IMR-90 (cell line): Measurements from ENCODE around the gene VAV1. TPM values are rescaled to one million over a fixed set of nuclear protein-coding genes. Genes with fewer than 3 reads are reported as not detected.

ENCODE experiments used
- ATAC-seq: fragments of 200-7000 bp; cut with Tn5 transposase; 2 replicates; pipeline ENCODE4 v1.9.1; 2020; ENCODE audit warnings: low read depth, mild to moderate bottlenecking, moderate library complexity
- BruUV-seq: library from RNA; stranded (reverse); fragments of 400-500 nt; replicated peaks from 2 replicates; lab custom pipeline; 2021; lab: Mats Ljungman, UMichigan
- CTCF ChIA-PET: fragments of 300-600 bp; formaldehyde crosslinking; extraction: SDS; loops from one replicate; lab custom pipeline; 2021; ENCODE audit warnings: antibody characterized with exemption; lab: Yijun Ruan, JAX
- POLR2A ChIA-PET: fragments of 300-600 bp; sonication (Branson Sonifier 250); formaldehyde crosslinking; loops from one replicate; lab custom pipeline; 2022; ENCODE audit warnings: antibody characterized with exemption; ENCODE audit not compliant: unreplicated experiment; lab: Charles Lee
- DNase-seq: peaks from one replicate; pipeline ENCODE4 v3.0.0; 2013
- H2AFZ ChIP-seq: replicated peaks from 2 replicates; pipeline ENCODE3; 2013; ENCODE audit warnings: low read length, mild to moderate bottlenecking; ENCODE audit not compliant: poor library complexity
- H2AK5ac ChIP-seq: 2 replicates; pipeline ENCODE4 v1.6.1; 2013; ENCODE audit warnings: low read depth, low read length, inconsistent platforms
- H2AK9ac ChIP-seq: replicated peaks from 2 replicates; pipeline ENCODE3; 2013; ENCODE audit warnings: mild to moderate bottlenecking, low read depth, low read length, moderate library complexity; ENCODE audit not compliant: poor library complexity
- H2BK120ac ChIP-seq: 2 replicates; pipeline ENCODE4 v1.6.1; 2013; ENCODE audit warnings: low read depth, low read length, inconsistent platforms
- H2BK15ac ChIP-seq: 3 replicates; pipeline ENCODE4 v1.6.1; 2013; ENCODE audit warnings: low read depth, low read length, inconsistent platforms
- H2BK20ac ChIP-seq: 2 replicates; pipeline ENCODE4 v1.6.1; 2013; ENCODE audit warnings: low read depth, mild to moderate bottlenecking, inconsistent platforms, low read length, moderate library complexity
- H2BK5ac ChIP-seq: 2 replicates; pipeline ENCODE4 v1.6.1; 2013; ENCODE audit warnings: mild to moderate bottlenecking, low read depth, low read length, inconsistent platforms; ENCODE audit not compliant: poor library complexity, severe bottlenecking
- H3K14ac ChIP-seq: replicated peaks from 2 replicates; pipeline ENCODE4 v1.6.1; 2013; ENCODE audit warnings: low read depth, low read length, inconsistent platforms
- H3K18ac ChIP-seq: 2 replicates; pipeline ENCODE4 v1.6.1; 2013; ENCODE audit warnings: low read depth, low read length, control low read depth
- H3K23ac ChIP-seq: 2 replicates; pipeline ENCODE4 v1.6.1; 2013; ENCODE audit warnings: low read depth, low read length, inconsistent platforms
- H3K27ac ChIP-seq: 2 replicates; pipeline ENCODE4 v1.5.1; 2013; ENCODE audit warnings: mild to moderate bottlenecking, control low read depth, low read length; ENCODE audit not compliant: insufficient read depth
- H3K27me3 ChIP-seq: 2 replicates; pipeline ENCODE4 v1.6.1; 2013; ENCODE audit warnings: low read length; ENCODE audit not compliant: control insufficient read depth, insufficient read depth
- H3K36me3 ChIP-seq: 2 replicates; pipeline ENCODE4 v1.6.1; 2013; ENCODE audit warnings: low read length, mixed read lengths; ENCODE audit not compliant: control insufficient read depth, insufficient read depth
- H3K4ac ChIP-seq: 2 replicates; pipeline ENCODE4 v1.6.1; 2013; ENCODE audit warnings: low read depth, low read length, inconsistent platforms
- H3K4me1 ChIP-seq: 2 replicates; pipeline ENCODE4 v1.6.1; 2013; ENCODE audit warnings: low read length, mixed read lengths; ENCODE audit not compliant: control insufficient read depth, insufficient read depth
- H3K4me2 ChIP-seq: 2 replicates; pipeline ENCODE4 v1.6.1; 2013; ENCODE audit warnings: low read depth, mild to moderate bottlenecking, control low read depth, low read length, moderate library complexity
- H3K4me3 ChIP-seq: 2 replicates; pipeline ENCODE4 v1.5.1; 2013; ENCODE audit warnings: low read depth, mild to moderate bottlenecking, control low read depth, low read length, moderate library complexity; ENCODE audit not compliant: insufficient read depth
- H3K56ac ChIP-seq: 2 replicates; pipeline ENCODE4 v1.6.1; 2013; ENCODE audit warnings: low read length, inconsistent platforms; ENCODE audit not compliant: insufficient read depth; ENCODE audit errors: extremely low read depth
- H3K79me1 ChIP-seq, 2 experiments: 2 replicates each; pipeline ENCODE4 v1.6.1; 2013; ENCODE audit warnings: low read length in 2 of 2, inconsistent platforms in 1 of 2, low read depth in 1 of 2
- H3K9ac ChIP-seq: 2 replicates; pipeline ENCODE4 v1.6.1; 2013; ENCODE audit warnings: low read depth, low read length, control low read depth
- H3K9me1 ChIP-seq: 2 replicates; pipeline ENCODE4 v1.6.1; 2013; ENCODE audit warnings: low read length, inconsistent platforms; ENCODE audit not compliant: insufficient read depth
- H3K9me3 ChIP-seq: 2 replicates; pipeline ENCODE4 v1.6.1; 2013; ENCODE audit warnings: low read length; ENCODE audit not compliant: control insufficient read depth, insufficient read depth
- H4K20me1 ChIP-seq: 2 replicates; pipeline ENCODE4 v1.6.1; 2013; ENCODE audit warnings: low read length, inconsistent platforms; ENCODE audit not compliant: insufficient read depth
- H4K5ac ChIP-seq: 2 replicates; pipeline ENCODE4 v1.6.1; 2013; ENCODE audit warnings: mild to moderate bottlenecking, low read depth, low read length, control low read depth
- H4K8ac ChIP-seq, 2 experiments: 2 replicates each; pipeline ENCODE4 v1.6.1; 2013; ENCODE audit warnings: low read depth in 2 of 2, low read length in 2 of 2, control low read depth in 1 of 2, inconsistent platforms in 1 of 2
- H4K91ac ChIP-seq: 2 replicates; pipeline ENCODE4 v1.6.1; 2013; ENCODE audit warnings: low read depth, low read length, inconsistent platforms; ENCODE audit not compliant: insufficient read depth
- BHLHE40 ChIP-seq: fragments of 150-350 bp; IDR thresholded peaks from 2 replicates; pipeline ENCODE4 v1.6.1; 2016; ENCODE audit warnings: mild to moderate bottlenecking, low read depth, low read length
- CEBPB ChIP-seq: IDR thresholded peaks from 2 replicates; pipeline ENCODE4 v1.6.1; 2012; ENCODE audit warnings: low read depth, low read length, improper control_type of control experiment
- CHD1 ChIP-seq: IDR thresholded peaks from 2 replicates; pipeline ENCODE4 v1.6.1; 2012; ENCODE audit warnings: low read depth, low read length, improper control_type of control experiment
- CTCF ChIP-seq: conservative IDR thresholded peaks from 2 replicates; pipeline ENCODE4 v1.5.1; 2012; ENCODE audit warnings: mild to moderate bottlenecking, low read depth, low read length, improper control_type of control experiment
- FOS ChIP-seq: fragments of 150-350 bp; IDR thresholded peaks from 2 replicates; pipeline ENCODE4 v1.6.1; 2016; ENCODE audit warnings: low read depth, low read length
- MAFK ChIP-seq: IDR thresholded peaks from 2 replicates; pipeline ENCODE4 v1.6.1; 2012; ENCODE audit warnings: low read depth, low read length, improper control_type of control experiment
- MAZ ChIP-seq: IDR thresholded peaks from 2 replicates; pipeline ENCODE4 v1.6.1; 2012; ENCODE audit warnings: low read depth, mild to moderate bottlenecking, low read length, improper control_type of control experiment, moderate library complexity, borderline replicate concordance
- NFE2L2 ChIP-seq: fragments of 150-350 bp; IDR thresholded peaks from 2 replicates; pipeline ENCODE4 v1.6.1; 2016; ENCODE audit warnings: low read depth, mild to moderate bottlenecking, low read length
- POLR2A ChIP-seq: IDR thresholded peaks from 2 replicates; pipeline ENCODE4 v1.6.1; 2012; ENCODE audit warnings: mild to moderate bottlenecking, low read depth, low read length
- RAD21 ChIP-seq: IDR thresholded peaks from 2 replicates; pipeline ENCODE4 v1.6.1; 2012; ENCODE audit warnings: low read length, improper control_type of control experiment
- RCOR1 ChIP-seq: IDR thresholded peaks from 2 replicates; pipeline ENCODE4 v1.6.1; 2012; ENCODE audit warnings: mild to moderate bottlenecking, low read length, improper control_type of control experiment; ENCODE audit not compliant: insufficient replicate concordance
- RFX5 ChIP-seq: IDR thresholded peaks from 2 replicates; pipeline ENCODE4 v1.8.0; 2012; ENCODE audit warnings: low read depth, mild to moderate bottlenecking, low read length, moderate library complexity
- SMC3 ChIP-seq: fragments of 150-350 bp; IDR thresholded peaks from 2 replicates; pipeline ENCODE4 v1.6.1; 2016; ENCODE audit warnings: low read depth, mild to moderate bottlenecking, antibody characterized with exemption, low read length, moderate library complexity
- USF2 ChIP-seq: fragments of 150-350 bp; IDR thresholded peaks from 2 replicates; pipeline ENCODE4 v1.6.1; 2017; ENCODE audit warnings: mild to moderate bottlenecking, antibody characterized with exemption, low read length, low read depth
- WGBS, 2 experiments: methylation state at CpG; one replicate each; pipeline versions ENCODE4 v1.1.5 to v1.1.7; 2013; ENCODE audit warnings: missing lambda C conversion rate in 2 of 2; ENCODE audit not compliant: insufficient read length in 1 of 2; ENCODE audit errors: extremely low coverage in 2 of 2; 5-methylcytosine and 5-hydroxymethylcytosine counted together
- dilution Hi-C: fragments of 300-500 bp; cut with HindIII; formaldehyde crosslinking; loops from one replicate; pipeline ENCODE4 v1.14.3; 2018; ENCODE audit warnings: low sequenced_read_pairs; ENCODE audit not compliant: unreplicated experiment
- in situ Hi-C: fragments of 300-500 bp; cut with MboI; formaldehyde crosslinking; loops from 3 replicates; pipeline ENCODE4 v1.14.3; 2019; ENCODE audit warnings: low sequenced_read_pairs, inconsistent platforms, mixed read lengths
- intact Hi-C: fragments of 100-400 bp; cut with micrococcal nuclease; formaldehyde crosslinking; loops from 2 replicates; pipeline ENCODE4 v1.10.0; 2022
- polyA plus RNA-seq, 3 experiments: library from polyadenylated mRNA; depleted of rRNA; stranded (reverse); fragments of >200 nt; gene quantifications; 2 replicates each; pipeline ENCODE4 v1.2.3, GENCODE V29; 2012; ENCODE audit warnings: low replicate concordance in 1 of 3
- total RNA-seq: library from RNA; depleted of rRNA; stranded (reverse); fragments of >200 nt; gene quantifications from 2 replicates; pipeline ENCODE4 v1.2.3, GENCODE V29; 2012
- TF ChIP-seq, protein P1 (sequence below): fragments of 150-350 bp; IDR thresholded peaks from 2 replicates; pipeline ENCODE4 v1.6.1; 2016; ENCODE audit warnings: low read depth, mild to moderate bottlenecking, low read length, moderate library complexity, borderline replicate concordance

The VAV1 gene
- total and polyA plus RNA-seq, 2 of the 4 experiments (the other 2 are of a cell fraction) = not detected

DNA sequence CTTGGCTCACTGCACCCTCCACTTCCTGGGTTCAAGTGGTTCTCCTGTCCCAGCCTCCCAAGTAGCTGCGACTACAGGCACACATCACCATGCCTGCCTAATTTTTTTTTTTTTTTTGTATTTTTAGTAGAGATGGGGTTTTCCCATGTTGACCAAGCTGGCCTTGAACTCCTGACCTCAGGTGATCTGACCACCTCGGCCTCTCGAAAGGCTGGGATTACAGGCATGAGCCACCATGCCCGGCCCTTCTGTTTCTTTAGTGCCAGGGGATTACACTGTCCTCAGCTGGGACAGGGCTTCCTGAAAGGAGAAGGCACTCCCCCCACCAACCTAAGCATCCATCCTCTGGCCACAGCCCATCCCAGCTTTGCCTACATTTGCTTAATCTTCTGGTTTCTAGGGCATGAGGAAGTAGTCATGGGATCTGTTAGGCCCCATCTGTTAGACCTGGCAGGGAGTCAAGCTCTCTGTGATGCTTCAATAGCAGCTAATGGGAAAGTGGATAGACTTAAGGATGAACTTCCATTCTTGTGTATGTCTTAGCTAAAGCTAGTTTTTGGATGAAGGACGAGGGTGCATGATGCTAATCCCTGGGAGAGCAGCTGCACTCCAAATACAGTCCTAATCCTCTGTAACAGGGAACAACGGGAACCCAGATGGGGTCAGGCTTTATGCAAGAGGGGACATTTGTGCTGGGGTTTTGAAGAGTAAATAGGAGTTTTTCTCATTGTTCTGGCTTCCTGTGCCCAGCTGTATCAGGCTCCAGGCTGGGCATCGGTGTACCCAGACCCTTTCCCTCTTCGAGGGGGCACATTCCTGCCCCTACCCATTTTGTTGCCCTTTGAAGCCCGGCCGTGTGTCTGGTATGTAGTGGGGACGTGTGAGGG, 2.6 kb downstream of the VAV1 start:
- Histone ChIP-seq H4K91ac (no peak overlapping the region), H3K9me1 (no peaks in the 10 kb centered on the region), H2BK120ac (no peak overlapping the region), H3K9ac (no peak overlapping the region), H4K5ac (no peak overlapping the region), H3K36me3 (no peaks in the 10 kb centered on the region), H3K18ac (no peak overlapping the region), H3K4me2 (no peak overlapping the region), H2AK5ac (no peak overlapping the region), H3K9me3 (no peaks in the 10 kb centered on the region), H3K14ac (no peak overlapping the region), H3K23ac (no peak overlapping the region), H2BK5ac (no peak overlapping the region), H3K4me1 (no peaks in the 10 kb centered on the region), H3K27ac (no peak overlapping the region), H2AFZ (no peak overlapping the region), H4K8ac (no peak overlapping the region), H3K56ac (no peak overlapping the region), H3K27me3 (no peaks in the 10 kb centered on the region), H2BK15ac (no peak overlapping the region), H4K20me1 (no peaks in the 10 kb centered on the region), H3K4me3 (no peak overlapping the region), H2BK20ac (no peak overlapping the region), H2AK9ac (no peak overlapping the region), H3K79me1 (no peaks in the 10 kb centered on the region), H3K4ac (no peak overlapping the region)
- dilution Hi-C loops (no loop called here), in situ Hi-C loops (no loop called here), intact Hi-C loops (no loop called here)
- WGBS, 2 experiments = 40% methylated on average over 1 of the region's 11 CpGs; no CpG with 5 or more reads in 1 of the 2 experiments
- DNase-seq (no peak), ATAC-seq (no peak)
- CTCF ChIA-PET = no interaction called here
- POLR2A ChIA-PET = no interaction called here
- no TSS peak for BruUV-seq
- TF ChIP-seq, protein P1, sequence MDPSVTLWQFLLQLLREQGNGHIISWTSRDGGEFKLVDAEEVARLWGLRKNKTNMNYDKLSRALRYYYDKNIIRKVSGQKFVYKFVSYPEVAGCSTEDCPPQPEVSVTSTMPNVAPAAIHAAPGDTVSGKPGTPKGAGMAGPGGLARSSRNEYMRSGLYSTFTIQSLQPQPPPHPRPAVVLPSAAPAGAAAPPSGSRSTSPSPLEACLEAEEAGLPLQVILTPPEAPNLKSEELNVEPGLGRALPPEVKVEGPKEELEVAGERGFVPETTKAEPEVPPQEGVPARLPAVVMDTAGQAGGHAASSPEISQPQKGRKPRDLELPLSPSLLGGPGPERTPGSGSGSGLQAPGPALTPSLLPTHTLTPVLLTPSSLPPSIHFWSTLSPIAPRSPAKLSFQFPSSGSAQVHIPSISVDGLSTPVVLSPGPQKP = no peak
- TF ChIP-seq FOS = no peak
- no peak for TF ChIP-seq BHLHE40
- TF ChIP-seq CEBPB = no peak
- no peak for TF ChIP-seq RAD21
- TF ChIP-seq MAZ = no peak
- no peak for TF ChIP-seq RCOR1
- TF ChIP-seq SMC3 = no peak
- TF ChIP-seq POLR2A = no peak
- TF ChIP-seq USF2 = no peak
- TF ChIP-seq RFX5 = no peak
- TF ChIP-seq NFE2L2 = no peak
- no peak for TF ChIP-seq MAFK
- no peak for TF ChIP-seq CHD1
- TF ChIP-seq CTCF = no peak
